HCT116 (cell line): ENCODE results near the gene PGM2. TPM values are rescaled to one million over a fixed set of nuclear protein-coding genes. Genes with fewer than 3 reads are reported as not detected.
A peak's percentile ranks its signal among the peaks of the same experiment; 100 is the strongest.

ENCODE experiments used
- ATAC-seq: fragments of 200-7000 bp; cut with Tn5 transposase; 2 replicates; pipeline ENCODE4 v1.9.1; 2020; ENCODE audit warnings: mild to moderate bottlenecking, moderate library complexity
- BruUV-seq: library from RNA; stranded (reverse); fragments of 400-500 nt; replicated peaks from 2 replicates; lab custom pipeline; 2021; lab: Mats Ljungman, UMichigan
- CTCF ChIA-PET: fragments of 300-600 bp; sonication (Branson Sonifier 250); formaldehyde crosslinking; loops from one replicate; lab custom pipeline; 2021; ENCODE audit warnings: antibody characterized with exemption; lab: Charles Lee
- POLR2A ChIA-PET: fragments of 300-600, 350-600 bp; sonication (Branson Sonifier 250); formaldehyde crosslinking; loops from one replicate; lab custom pipeline; 2021; ENCODE audit warnings: antibody characterized with exemption; lab: Charles Lee
- RAD21 ChIA-PET, 2 experiments: fragments of 300-600 bp; sonication (Branson Sonifier 250); formaldehyde crosslinking; loops; one replicate each; lab custom pipeline; 2023; ENCODE audit warnings: low total read pairs in 2 of 2; ENCODE audit not compliant: uncharacterized antibody in 2 of 2, unreplicated experiment in 2 of 2, low non-redundant PET in 1 of 2; lab: Charles Lee
- DNase-seq: peaks from one replicate; pipeline ENCODE4 v3.0.0-alpha.2; 2010; ENCODE audit warnings: low read depth, low spot score
- H2AFZ ChIP-seq: fragments of 200-600 bp; shearing (Covaris generic), sonication (generic); 2 replicates; pipeline ENCODE4 v1.6.1; 2017; ENCODE audit warnings: low read depth, mixed run types, mixed read lengths, antibody characterized with exemption, low read length; ENCODE audit not compliant: poor library complexity, severe bottlenecking
- H3K27ac ChIP-seq: 2 replicates; pipeline ENCODE4 v1.5.1; 2012; ENCODE audit warnings: low read depth, low read length
- H3K27me3 ChIP-seq: fragments of 200-600 bp; sonication (generic); 2 replicates; pipeline ENCODE4 v1.6.1; 2016; ENCODE audit warnings: mixed run types, low read length, mixed read lengths; ENCODE audit not compliant: insufficient read depth
- H3K36me3 ChIP-seq, 2 experiments: fragments of 200-500 bp in 1 of 2; fragments of 200-600 bp in 1 of 2; sonication (Bioruptor generic) in 1 of 2; sonication (generic) in 1 of 2; 2 replicates each; pipeline versions ENCODE4 v1.5.1 to v1.6.1; 2014 to 2016; ENCODE audit warnings: low read length in 2 of 2, inconsistent platforms in 1 of 2, mixed read lengths in 1 of 2, mixed run types in 1 of 2; ENCODE audit not compliant: insufficient read depth in 2 of 2, control insufficient read depth in 1 of 2
- H3K4me1 ChIP-seq, 2 experiments: fragments of 200-600 bp in 1 of 2; sonication (generic) in 1 of 2; 2 replicates each; pipeline versions ENCODE4 v1.5.1 to v1.6.1; 2012 to 2017; ENCODE audit warnings: low read length in 2 of 2, inconsistent platforms in 1 of 2, mild to moderate bottlenecking in 1 of 2, mixed read lengths in 1 of 2, mixed run types in 1 of 2, moderate library complexity in 1 of 2; ENCODE audit not compliant: insufficient read depth in 2 of 2, control insufficient read depth in 1 of 2
- H3K4me2 ChIP-seq: fragments of 200-600 bp; sonication (generic); 2 replicates; pipeline ENCODE4 v1.6.1; 2017; ENCODE audit warnings: mixed run types, low read length, mixed read lengths
- H3K4me3 ChIP-seq, 2 experiments: fragments of 200-600 bp in 1 of 2; sonication (generic) in 1 of 2; replicated peaks in 1 of 2; 2 replicates each; pipeline ENCODE4 v1.5.1; 2011 to 2016; ENCODE audit warnings: low read length in 2 of 2, control low read depth in 1 of 2, low read depth in 1 of 2, mild to moderate bottlenecking in 1 of 2, mixed read lengths in 1 of 2, mixed run types in 1 of 2
- H3K79me2 ChIP-seq: fragments of 200-600 bp; sonication (generic); 2 replicates; pipeline ENCODE4 v1.6.1; 2017; ENCODE audit warnings: mild to moderate bottlenecking, mixed run types, low read length, moderate library complexity, mixed read lengths; ENCODE audit not compliant: insufficient read depth
- H3K9ac ChIP-seq: fragments of 200-600 bp; sonication (generic); 2 replicates; pipeline ENCODE4 v1.6.1; 2016; ENCODE audit warnings: low read length, mixed read lengths
- H3K9me2 ChIP-seq: fragments of 200-600 bp; sonication (generic), shearing (Covaris generic); 2 replicates; pipeline ENCODE4 v1.6.1; 2017; ENCODE audit warnings: mixed run types, mild to moderate bottlenecking, moderate library complexity; ENCODE audit not compliant: insufficient read depth
- H3K9me3 ChIP-seq, 2 experiments: fragments of 200-500 bp in 1 of 2; fragments of 200-600 bp in 1 of 2; sonication (Bioruptor generic) in 1 of 2; sonication (generic) in 1 of 2; 2 replicates each; pipeline ENCODE4 v1.6.1; 2014 to 2017; ENCODE audit warnings: low read length in 2 of 2, mixed read lengths in 2 of 2, inconsistent platforms in 1 of 2, low read depth in 1 of 2, mild to moderate bottlenecking in 1 of 2, mixed run types in 1 of 2, moderate library complexity in 1 of 2; ENCODE audit not compliant: control insufficient read depth in 1 of 2, insufficient read depth in 1 of 2
- H4K20me1 ChIP-seq: fragments of 200-600 bp; sonication (generic), shearing (Covaris generic); 2 replicates; pipeline ENCODE4 v1.6.1; 2017; ENCODE audit warnings: mixed run types, mild to moderate bottlenecking, moderate library complexity; ENCODE audit not compliant: insufficient read depth
- CEBPB ChIP-seq: IDR thresholded peaks from 2 replicates; pipeline ENCODE4 v1.6.1; 2012; ENCODE audit warnings: low read depth
- EGR1 ChIP-seq: IDR thresholded peaks from 2 replicates; pipeline ENCODE4 v1.6.1; 2012; ENCODE audit warnings: low read depth
- RAD21 ChIP-seq: IDR thresholded peaks from 2 replicates; pipeline ENCODE4 v1.6.1; 2012; ENCODE audit warnings: low read depth, mild to moderate bottlenecking
- SIN3A ChIP-seq: IDR thresholded peaks from 2 replicates; pipeline ENCODE4 v1.6.1; 2012; ENCODE audit warnings: low read depth
- SP1 ChIP-seq: IDR thresholded peaks from 2 replicates; pipeline ENCODE4 v1.6.1; 2012; ENCODE audit warnings: low read depth
- TCF7L2 ChIP-seq: IDR thresholded peaks from 2 replicates; pipeline ENCODE4 v1.7.0; 2011; ENCODE audit warnings: borderline replicate concordance, inconsistent platforms; ENCODE audit not compliant: insufficient read depth, insufficient read length; ENCODE audit errors: extremely low read depth
- ZBTB33 ChIP-seq: IDR thresholded peaks from 2 replicates; pipeline ENCODE4 v1.6.1; 2011; ENCODE audit warnings: mild to moderate bottlenecking, low read length, moderate library complexity; ENCODE audit not compliant: insufficient replicate concordance; ENCODE audit errors: extremely low read depth
- intact Hi-C: fragments of 100-400 bp; cut with micrococcal nuclease; formaldehyde crosslinking; loops from 2 replicates; pipeline ENCODE4 v1.10.0; 2022
- total RNA-seq: library from RNA; stranded (reverse); gene quantifications from one replicate; pipeline ENCODE4 v1.2.1, GENCODE V29; 2021; ENCODE audit not compliant: unreplicated experiment
- TF ChIP-seq, protein P1 (sequence below), 3 experiments: fragments of 200-600 bp in 1 of 3; sonication (generic) in 1 of 3; IDR thresholded peaks in 2 of 3; conservative IDR thresholded peaks in 1 of 3; 2 replicates each; pipeline ENCODE4 v1.5.1; 2012 to 2017; ENCODE audit warnings: low read depth in 2 of 3, low read length in 2 of 3, antibody characterized with exemption in 1 of 3, borderline replicate concordance in 1 of 3, control low read depth in 1 of 3, mild to moderate bottlenecking in 1 of 3, mixed read lengths in 1 of 3, mixed run types in 1 of 3, moderate library complexity in 1 of 3; ENCODE audit not compliant: insufficient read depth in 1 of 3

Gene PGM2
- total RNA-seq, 1 experiment from 2014 or later = 48.6 TPM

GRCh38 chr4:37802068-37802666 lies 24.3 kb upstream of the PGM2 start (continued):
- TF ChIP-seq ZBTB33 (no peak), SIN3A (no peak), TCF7L2 (no peak)
- TF ChIP-seq, protein P1, sequence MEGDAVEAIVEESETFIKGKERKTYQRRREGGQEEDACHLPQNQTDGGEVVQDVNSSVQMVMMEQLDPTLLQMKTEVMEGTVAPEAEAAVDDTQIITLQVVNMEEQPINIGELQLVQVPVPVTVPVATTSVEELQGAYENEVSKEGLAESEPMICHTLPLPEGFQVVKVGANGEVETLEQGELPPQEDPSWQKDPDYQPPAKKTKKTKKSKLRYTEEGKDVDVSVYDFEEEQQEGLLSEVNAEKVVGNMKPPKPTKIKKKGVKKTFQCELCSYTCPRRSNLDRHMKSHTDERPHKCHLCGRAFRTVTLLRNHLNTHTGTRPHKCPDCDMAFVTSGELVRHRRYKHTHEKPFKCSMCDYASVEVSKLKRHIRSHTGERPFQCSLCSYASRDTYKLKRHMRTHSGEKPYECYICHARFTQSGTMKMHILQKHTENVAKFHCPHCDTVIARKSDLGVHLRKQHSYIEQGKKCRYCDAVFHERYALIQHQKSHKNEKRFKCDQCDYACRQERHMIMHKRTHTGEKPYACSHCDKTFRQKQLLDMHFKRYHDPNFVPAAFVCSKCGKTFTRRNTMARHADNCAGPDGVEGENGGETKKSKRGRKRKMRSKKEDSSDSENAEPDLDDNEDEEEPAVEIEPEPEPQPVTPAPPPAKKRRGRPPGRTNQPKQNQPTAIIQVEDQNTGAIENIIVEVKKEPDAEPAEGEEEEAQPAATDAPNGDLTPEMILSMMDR (IDR thresholded peaks at IDR 0.05 in 2 of 3, conservative IDR thresholded peaks at IDR 0.05 in 1 of 3; ENCODE audit: borderline replicate concordance in 1 of 3, insufficient read depth in 1 of 3, low read depth in 2 of 3, low read length in 2 of 3) = peak; percentile 69 to 98 (median 79)

- H3K4me2 ChIP-seq = peak overlapping the region; percentile 36
- H3K27ac ChIP-seq = no peak overlapping the region
- H3K9me3 ChIP-seq = no peaks in the 10 kb centered on the region
- TF ChIP-seq EGR1 = no peak
- TF ChIP-seq SP1 = no peak
- TF ChIP-seq RAD21 = peak; percentile 82
- TF ChIP-seq, protein P1 (IDR thresholded peaks at IDR 0.05 in 2 of 3, conservative IDR thresholded peaks at IDR 0.05 in 1 of 3; ENCODE audit: borderline replicate concordance in 1 of 3, insufficient read depth in 1 of 3, low read depth in 2 of 3, low read length in 2 of 3) = peak; percentile 52 to 81 (median 57)
- TF ChIP-seq CEBPB = peak; percentile 27; the same call in 1 of the 2 replicates
- TF ChIP-seq, all 23 proteins: peak for 3
- POLR2A ChIA-PET = no interaction called here
- CTCF ChIA-PET = interaction anchor here (0.8 to 1.3 kb wide), 2 partner anchors 37 to 232 kb away, joined by 3 to 12 read pairs; no protein-coding TSS in a partner anchor
- no peak overlapping the region for H3K9ac ChIP-seq
- H4K20me1 ChIP-seq = no peaks in the 10 kb centered on the region
- H3K79me2 ChIP-seq = no peaks in the 10 kb centered on the region
- no peak overlapping the region for H3K4me3 ChIP-seq
- H2AFZ ChIP-seq = peak overlapping the region; percentile 100
- no peaks in the 10 kb centered on the region for H3K9me2 ChIP-seq
- intact Hi-C loops = loop anchor here (1.0 to 5.0 kb wide), 4 partner anchors 232 to 928 kb away; a partner anchor contains a TSS
- RAD21 ChIA-PET = interaction anchor here (0.8 kb wide), 2 partner anchors 232 kb away, joined by 3 to 5 read pairs; no protein-coding TSS in a partner anchor
- no peaks in the 10 kb centered on the region for H3K36me3 ChIP-seq
- DNase-seq (no peak), ATAC-seq (no peak)
- H3K27me3 ChIP-seq = no peaks in the 10 kb centered on the region
- peaks cover 0 to 13% of the 10 kb centered on the region in 2 experiments; a peak in 2 of 4 replicates for H3K4me1 ChIP-seq
- no TSS peak for BruUV-seq
Measured at GRCh38 chr4:37803348-37803973, 23.0 kb upstream of the PGM2 start.
